SK-N-SH (cell line): Measurements from ENCODE around the gene MTERF2. TPM values are rescaled to one million over a fixed set of nuclear protein-coding genes. Genes with fewer than 3 reads are reported as not detected.

Source experiments
- CTCF ChIA-PET: fragments of 300-600, 350-600 bp; formaldehyde crosslinking; extraction: SDS; loops from one replicate; lab custom pipeline; 2021; lab: Yijun Ruan, JAX
- POLR2A ChIA-PET: fragments of 350-600 bp; sonication (Branson Sonifier 250); formaldehyde crosslinking; extraction: SDS; loops from one replicate; lab custom pipeline; 2020; ENCODE audit warnings: antibody characterized with exemption, inconsistent platforms; lab: Yijun Ruan, JAX
- DNase-seq: peaks from one replicate; pipeline ENCODE4 v3.0.0; 2012
- H2AFZ ChIP-seq: fragments of 200-600 bp; sonication (generic); 2 replicates; pipeline ENCODE4 v1.8.1; 2016; ENCODE audit warnings: antibody characterized with exemption, mild to moderate bottlenecking, low read depth
- H3F3A ChIP-seq: fragments of 200-600 bp; sonication (generic); replicated peaks from 2 replicates; pipeline ENCODE3; 2016; ENCODE audit warnings: antibody characterized with exemption, mild to moderate bottlenecking; ENCODE audit not compliant: insufficient read depth
- H3K27ac ChIP-seq, 2 experiments: fragments of 200-500 bp in 1 of 2; fragments of 200-600 bp in 1 of 2; sonication (Bioruptor generic) in 1 of 2; sonication (generic), shearing (Covaris generic) in 1 of 2; 2 replicates each; pipeline versions ENCODE4 v1.5.1 to v1.6.1; 2014 to 2016; ENCODE audit warnings: low read depth in 2 of 2, inconsistent platforms in 1 of 2, low read length in 1 of 2, mild to moderate bottlenecking in 1 of 2, mixed read lengths in 1 of 2
- H3K27me3 ChIP-seq: fragments of 200-600 bp; sonication (generic), shearing (Covaris generic); 2 replicates; pipeline ENCODE4 v1.6.1; 2016; ENCODE audit warnings: mixed run types; ENCODE audit not compliant: insufficient read depth
- H3K36me3 ChIP-seq, 2 experiments: fragments of 200-500 bp in 1 of 2; fragments of 200-600 bp in 1 of 2; sonication (Bioruptor generic) in 1 of 2; sonication (generic) in 1 of 2; replicated peaks in 1 of 2; 2 replicates each; pipeline versions ENCODE3 to v1.5.1; 2014 to 2016; ENCODE audit warnings: low read length in 1 of 2, mild to moderate bottlenecking in 1 of 2; ENCODE audit not compliant: insufficient read depth in 2 of 2, control insufficient read depth in 1 of 2
- H3K4me1 ChIP-seq, 2 experiments: fragments of 200-500 bp in 1 of 2; fragments of 200-600 bp in 1 of 2; sonication (Bioruptor generic) in 1 of 2; sonication (generic), shearing (Covaris generic) in 1 of 2; 2 replicates each; pipeline versions ENCODE4 v1.5.1 to v1.6.1; 2014 to 2016; ENCODE audit warnings: low read depth in 1 of 2, low read length in 1 of 2, mixed run types in 1 of 2; ENCODE audit not compliant: insufficient read depth in 2 of 2, control insufficient read depth in 1 of 2
- H3K4me2 ChIP-seq: fragments of 200-600 bp; sonication (generic), shearing (Covaris generic); 2 replicates; pipeline ENCODE4 v1.6.1; 2017; ENCODE audit warnings: mixed run types
- H3K4me3 ChIP-seq, 2 experiments: fragments of 200-500 bp in 1 of 2; fragments of 200-600 bp in 1 of 2; sonication (Bioruptor generic) in 1 of 2; sonication (generic), shearing (Covaris generic) in 1 of 2; 2 replicates each; pipeline versions ENCODE4 v1.5.1 to v1.8.1; 2014 to 2016; ENCODE audit warnings: low read depth in 2 of 2, inconsistent platforms in 1 of 2, low read length in 1 of 2, mild to moderate bottlenecking in 1 of 2, mixed read lengths in 1 of 2, moderate library complexity in 1 of 2
- H3K79me2 ChIP-seq: fragments of 200-600 bp; sonication (generic); 2 replicates; pipeline ENCODE4 v1.8.1; 2017; ENCODE audit warnings: mild to moderate bottlenecking; ENCODE audit not compliant: insufficient read depth
- H3K9ac ChIP-seq: fragments of 200-600 bp; sonication (generic); 2 replicates; pipeline ENCODE4 v1.6.1; 2017; ENCODE audit warnings: mixed run types
- H3K9me2 ChIP-seq: fragments of 200-600 bp; sonication (generic); 2 replicates; pipeline ENCODE4 v1.6.1; 2017; ENCODE audit warnings: mixed run types
- H3K9me3 ChIP-seq: fragments of 200-600 bp; sonication (generic); 2 replicates; pipeline ENCODE4 v1.6.1; 2017; ENCODE audit warnings: mixed run types, mild to moderate bottlenecking, moderate library complexity
- H4K20me1 ChIP-seq: fragments of 200-600 bp; sonication (generic); 2 replicates; pipeline ENCODE4 v1.6.1; 2017; ENCODE audit warnings: mild to moderate bottlenecking, mixed run types; ENCODE audit not compliant: insufficient read depth
- CHD2 ChIP-seq: fragments of 150-350 bp; IDR thresholded peaks from 2 replicates; pipeline ENCODE4 v1.6.1; 2018; ENCODE audit warnings: low read length; ENCODE audit not compliant: partially characterized antibody
- CTCF ChIP-seq: fragments of 200-600 bp; sonication (generic); IDR thresholded peaks from 2 replicates; pipeline ENCODE4 v1.6.1; 2017; ENCODE audit warnings: antibody characterized with exemption, mild to moderate bottlenecking, moderate library complexity
- EP300 ChIP-seq, 2 experiments: IDR thresholded peaks; 2 replicates each; pipeline versions ENCODE4 v1.4.0 to v1.6.1; 2012; ENCODE audit warnings: borderline replicate concordance in 1 of 2, low read depth in 1 of 2, low read length in 1 of 2
- FOSL2 ChIP-seq: IDR thresholded peaks from 2 replicates; pipeline ENCODE4 v1.4.0; 2012; ENCODE audit warnings: low read depth, mild to moderate bottlenecking, moderate library complexity, borderline replicate concordance
- FOXJ3 ChIP-seq: sonication (generic); formaldehyde crosslinking; IDR thresholded peaks from 2 replicates; pipeline ENCODE4 v1.5.1; 2020; ENCODE audit warnings: mild to moderate bottlenecking, missing genetic modification reagents
- FOXM1 ChIP-seq: IDR thresholded peaks from 2 replicates; pipeline ENCODE4 v1.4.0; 2012; ENCODE audit warnings: low read depth, mild to moderate bottlenecking
- GATA2 ChIP-seq: sonication (generic); formaldehyde crosslinking; IDR thresholded peaks from 2 replicates; pipeline ENCODE4 v1.5.0; 2020; ENCODE audit warnings: mild to moderate bottlenecking, missing genetic modification reagents
- IRF3 ChIP-seq: fragments of 150-350 bp; IDR thresholded peaks from 2 replicates; pipeline ENCODE4 v1.6.1; 2016; ENCODE audit warnings: mild to moderate bottlenecking, low read depth, low read length
- MAX ChIP-seq: IDR thresholded peaks from 2 replicates; pipeline ENCODE4 v1.4.0; 2012; ENCODE audit warnings: low read depth
- NFIC ChIP-seq: IDR thresholded peaks from 2 replicates; pipeline ENCODE4 v1.4.0; 2012; ENCODE audit warnings: borderline replicate concordance
- POLR2AphosphoS5 ChIP-seq: IDR thresholded peaks from 2 replicates; pipeline ENCODE4 v1.6.1; 2012; ENCODE audit warnings: low read depth, low read length
- RCOR1 ChIP-seq: fragments of 150-350 bp; IDR thresholded peaks from 2 replicates; pipeline ENCODE4 v1.6.1; 2017; ENCODE audit warnings: antibody characterized with exemption, low read length
- SIN3A ChIP-seq: IDR thresholded peaks from 2 replicates; pipeline ENCODE4 v1.6.1; 2012; ENCODE audit warnings: low read depth, mild to moderate bottlenecking, low read length, moderate library complexity, borderline replicate concordance
- TEAD4 ChIP-seq: IDR thresholded peaks from 2 replicates; pipeline ENCODE4 v1.4.0; 2012; ENCODE audit warnings: mild to moderate bottlenecking, borderline replicate concordance; ENCODE audit not compliant: insufficient read depth
- WGBS: methylation state at CpG from one replicate; pipeline ENCODE4 v1.1.6; 2017; ENCODE audit warnings: low lambda C conversion rate; 5-methylcytosine and 5-hydroxymethylcytosine counted together
- polyA plus RNA-seq, 3 experiments: library from polyadenylated mRNA; depleted of rRNA; stranded (reverse); fragments of >200 nt; gene quantifications; 2 replicates each; pipeline ENCODE4 v1.2.3, GENCODE V29; 2012

MTERF2 gene
- polyA plus RNA-seq, 1 of the 3 experiments (the other 2 are of a cell fraction): 5.9 TPM

- POLR2A ChIA-PET: no interaction called here
- CTCF ChIA-PET: no interaction called here
- no peak for DNase-seq
- 85% methylated on average over 3 of the region's 3 CpGs for WGBS
- Histone ChIP-seq H3K9ac (no peak overlapping the region), H3K27me3 (no peaks in the 10 kb centered on the region), H3K4me1 (peaks cover 5 to 6% of the 10 kb centered on the region in 2 experiments; a peak in 2 of 4 replicates), H3K9me2 (no peaks in the 10 kb centered on the region), H3K4me3 (no peak overlapping the region), H2AFZ (no peak overlapping the region), H3K36me3 (peaks cover 32 to 46% of the 10 kb centered on the region in 2 experiments), H3F3A (no peaks in the 10 kb centered on the region), H3K4me2 (no peak overlapping the region), H3K9me3 (no peaks in the 10 kb centered on the region), H3K27ac (no peak overlapping the region), H3K79me2 (peaks cover 98% of the 10 kb centered on the region), H4K20me1 (peaks cover 91% of the 10 kb centered on the region)
- no peak for TF ChIP-seq FOXJ3 (CRISPR knock-in tag)
- TF ChIP-seq SIN3A: no peak
- TF ChIP-seq EP300 (IDR thresholded peaks at IDR 0.05; ENCODE audit: borderline replicate concordance in 1 of 2, low read depth in 1 of 2, low read length in 1 of 2): no peak
- TF ChIP-seq POLR2AphosphoS5: no peak
- TF ChIP-seq TEAD4: no peak
- no peak for TF ChIP-seq GATA2 (CRISPR knock-in tag)
- TF ChIP-seq MAX: no peak
- TF ChIP-seq CTCF: no peak
- no peak for TF ChIP-seq CHD2
- TF ChIP-seq FOXM1: no peak
Observed at GRCh38 chr12:106962286-106962685, 24.7 kb downstream of the MTERF2 start.

GRCh38 chr12:106960443-106960842 is 26.5 kb downstream of the MTERF2 start:
- H3K4me2 ChIP-seq: no peak overlapping the region
- peaks cover 93% of the 10 kb centered on the region for H3K79me2 ChIP-seq
- no peak overlapping the region for H3K9ac ChIP-seq
- H3K9me2 ChIP-seq: no peaks in the 10 kb centered on the region
- DNase-seq: no peak
- CTCF ChIA-PET: interaction anchor here (0.8 to 1.6 kb wide), 2 partner anchors 17 to 131 kb away, joined by 3 to 6 read pairs; no protein-coding TSS in a partner anchor
- no peak overlapping the region for H3K27ac ChIP-seq
- H3K4me1 ChIP-seq: peaks cover 5 to 6% of the 10 kb centered on the region in 2 experiments; a peak in 2 of 4 replicates
- H3K4me3 ChIP-seq: no peak overlapping the region
- H2AFZ ChIP-seq: no peak overlapping the region
- peaks cover 28 to 34% of the 10 kb centered on the region in 2 experiments for H3K36me3 ChIP-seq
- POLR2A ChIA-PET: interaction anchor here (0.8 kb wide), 1 partner anchor 26 kb away, joined by 4 read pairs; the partner anchor contains the start of gene MTERF2
- peaks cover 83% of the 10 kb centered on the region for H4K20me1 ChIP-seq
- 94% methylated on average over 3 of the region's 3 CpGs for WGBS
- no peaks in the 10 kb centered on the region for H3F3A ChIP-seq
- TF ChIP-seq IRF3 (no peak), NFIC (no peak), FOSL2 (no peak), SIN3A (no peak), RCOR1 (no peak), MAX (no peak)
- H3K27me3 ChIP-seq: no peaks in the 10 kb centered on the region
- H3K9me3 ChIP-seq: no peaks in the 10 kb centered on the region
